Activated naive CD4-positive, alpha-beta T cell treated with Interleukin-2 at 50 U/mL for 16 hours (primary cell): ENCODE results near the gene TFB2M.

Experiments
- DNase-seq: peaks from one replicate; pipeline ENCODE4 v3.0.0-alpha.2; 2020

Gene TFB2M

GRCh38 chr1:246550402-246550801 is 15.7 kb downstream of the TFB2M start:
- DNase-seq = no peak

GRCh38 chr1:246549665-246550064 is 16.4 kb downstream of the TFB2M start:
- DNase-seq = no peak

GRCh38 chr1:246544001-246544400 is 22.1 kb downstream of the TFB2M start:
- no peak for DNase-seq

GRCh38 chr1:246540738-246541491 is 25.1 kb downstream of the TFB2M start:
- DNase-seq = no peak

GRCh38 chr1:246537887-246538286 is 28.2 kb downstream of the TFB2M start:
- DNase-seq = no peak

DNA sequence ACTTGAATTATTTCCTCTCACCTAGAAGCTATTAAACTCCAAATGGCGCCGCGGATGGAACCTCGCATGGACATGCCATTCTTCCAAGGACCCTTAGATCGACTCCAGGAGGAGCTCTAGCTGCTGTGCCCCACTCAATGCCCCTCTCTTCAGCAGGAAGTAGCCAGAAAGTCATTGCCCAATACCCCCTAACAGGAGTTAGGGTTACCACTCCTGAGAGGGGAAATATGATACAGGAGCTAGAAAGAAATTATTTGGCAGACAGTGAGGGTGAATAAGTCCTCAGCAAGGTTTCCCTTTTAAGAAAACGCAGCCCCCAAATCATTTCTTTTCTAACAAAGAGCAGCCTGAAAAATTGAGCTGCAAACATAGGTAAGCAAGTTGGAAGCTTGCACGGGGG is 28.6 kb downstream of the TFB2M start:
- no peak for DNase-seq

- no peak for DNase-seq
Observed at GRCh38 chr1:246534114-246534513, 31.9 kb downstream of the TFB2M start.

GRCh38 chr1:246533371-246533905 is 32.6 kb downstream of the TFB2M start:
- DNase-seq = no peak

- DNase-seq = no peak
Observed at GRCh38 chr1:246532519-246532918, 33.5 kb downstream of the TFB2M start.

DNA sequence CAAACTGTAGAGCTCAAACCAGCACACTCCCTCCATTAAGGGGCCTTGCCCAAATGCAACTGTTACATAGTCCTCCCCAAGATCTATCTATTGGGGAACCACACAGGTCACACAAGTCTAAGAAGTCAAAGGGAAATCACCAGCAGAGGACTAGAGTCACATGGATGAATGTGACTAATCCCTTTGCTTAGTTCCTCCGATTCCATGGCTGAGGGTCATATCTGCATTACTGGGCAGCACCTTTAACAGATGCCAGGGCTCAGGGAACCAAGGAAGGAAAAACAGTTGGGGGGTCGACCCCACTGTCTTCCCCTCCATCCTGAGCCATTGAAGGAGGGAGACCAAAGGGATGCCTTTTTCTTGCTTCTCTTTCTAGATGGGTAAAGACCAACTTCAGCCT is 35.6 kb downstream of the TFB2M start:
- no peak for DNase-seq

GRCh38 chr1:246528933-246529731 is 36.9 kb downstream of the TFB2M start:
- DNase-seq = no peak

DNA sequence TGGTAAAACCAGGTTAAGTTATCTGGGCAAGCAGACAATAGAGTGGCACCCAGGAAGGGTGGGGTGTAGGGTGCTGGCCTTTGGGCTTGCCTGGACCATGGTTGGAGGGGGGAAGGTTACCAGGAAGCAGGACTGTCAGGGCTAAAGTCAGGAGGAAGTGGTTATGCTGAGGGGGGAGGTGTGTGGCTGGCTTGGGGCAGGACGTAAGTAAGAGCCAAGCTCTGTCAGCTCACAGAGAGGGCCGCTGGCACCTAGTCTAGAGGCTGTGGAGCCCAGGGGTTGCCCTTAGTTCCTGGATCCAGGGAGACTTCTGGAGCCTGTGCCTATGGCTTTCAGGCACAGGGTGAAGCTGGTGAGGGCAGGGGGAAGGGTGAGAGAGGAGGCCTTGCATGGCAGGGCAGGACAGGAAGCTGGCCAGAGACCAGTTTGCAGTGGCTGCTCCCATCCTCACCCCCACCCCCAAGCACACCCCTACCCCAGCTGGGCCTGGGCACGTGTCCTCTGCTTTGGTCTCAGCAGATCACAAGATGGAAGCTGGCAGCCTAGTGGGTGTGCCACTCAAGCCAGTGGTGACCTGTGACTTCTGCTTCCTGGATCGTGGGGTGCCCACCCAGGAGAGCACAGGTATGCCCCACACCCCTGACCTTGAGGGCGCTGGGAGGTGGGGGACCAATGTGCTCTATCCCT is 38.5 kb downstream of the TFB2M start:
- no peak for DNase-seq

- no peak for DNase-seq
Observed at GRCh38 chr1:246526915-246527314, 39.1 kb downstream of the TFB2M start.

- no peak for DNase-seq
Observed at GRCh38 chr1:246526380-246526779, 39.7 kb downstream of the TFB2M start.

GRCh38 chr1:246519514-246519913 is 46.5 kb downstream of the TFB2M start:
- DNase-seq = no peak

- DNase-seq = no peak
Observed at GRCh38 chr1:246518456-246519205, 47.4 kb downstream of the TFB2M start.

DNA sequence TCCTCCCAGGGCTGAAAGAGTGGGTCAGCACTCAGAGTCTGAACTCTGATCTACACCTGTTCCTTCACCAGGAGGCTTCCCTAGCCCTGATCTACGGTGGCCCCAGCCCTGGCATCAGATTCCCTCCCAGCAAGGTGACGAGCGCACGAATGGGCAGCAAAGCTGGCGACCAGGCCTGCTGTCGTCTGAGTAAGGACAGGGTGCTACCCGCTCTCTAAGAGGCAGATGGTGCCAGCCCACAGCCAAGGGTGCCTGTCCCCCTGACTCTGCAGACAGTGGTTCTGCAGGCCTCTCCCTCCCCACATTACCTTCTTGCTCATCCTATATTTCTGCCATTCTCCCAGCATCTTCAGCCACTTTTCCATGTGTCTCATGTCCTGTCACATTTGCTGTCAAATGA is 48.7 kb downstream of the TFB2M start:
- no peak for DNase-seq

DNA sequence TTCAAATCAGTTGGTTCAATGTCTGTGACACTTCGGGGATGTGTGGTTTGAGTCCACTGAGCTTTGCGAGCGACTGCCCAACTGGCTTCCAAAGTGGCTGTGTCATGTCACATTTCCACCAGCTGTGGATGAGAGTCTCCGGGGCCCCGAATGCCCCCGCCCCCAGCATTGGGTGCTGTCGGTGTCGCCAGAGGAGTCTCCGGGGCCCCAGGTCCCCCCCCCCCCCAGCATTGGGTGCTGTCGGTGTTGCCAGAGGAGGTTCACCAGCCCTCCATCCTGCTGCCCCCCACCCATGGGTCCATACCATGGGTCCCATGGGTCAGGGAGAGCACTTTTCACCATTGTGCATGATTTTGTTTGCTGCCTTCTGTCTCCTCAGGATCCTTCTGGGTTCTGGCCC is 49.9 kb downstream of the TFB2M start:
- no peak for DNase-seq

GRCh38 chr1:246515390-246516005 is 50.6 kb downstream of the TFB2M start:
- no peak for DNase-seq

DNA sequence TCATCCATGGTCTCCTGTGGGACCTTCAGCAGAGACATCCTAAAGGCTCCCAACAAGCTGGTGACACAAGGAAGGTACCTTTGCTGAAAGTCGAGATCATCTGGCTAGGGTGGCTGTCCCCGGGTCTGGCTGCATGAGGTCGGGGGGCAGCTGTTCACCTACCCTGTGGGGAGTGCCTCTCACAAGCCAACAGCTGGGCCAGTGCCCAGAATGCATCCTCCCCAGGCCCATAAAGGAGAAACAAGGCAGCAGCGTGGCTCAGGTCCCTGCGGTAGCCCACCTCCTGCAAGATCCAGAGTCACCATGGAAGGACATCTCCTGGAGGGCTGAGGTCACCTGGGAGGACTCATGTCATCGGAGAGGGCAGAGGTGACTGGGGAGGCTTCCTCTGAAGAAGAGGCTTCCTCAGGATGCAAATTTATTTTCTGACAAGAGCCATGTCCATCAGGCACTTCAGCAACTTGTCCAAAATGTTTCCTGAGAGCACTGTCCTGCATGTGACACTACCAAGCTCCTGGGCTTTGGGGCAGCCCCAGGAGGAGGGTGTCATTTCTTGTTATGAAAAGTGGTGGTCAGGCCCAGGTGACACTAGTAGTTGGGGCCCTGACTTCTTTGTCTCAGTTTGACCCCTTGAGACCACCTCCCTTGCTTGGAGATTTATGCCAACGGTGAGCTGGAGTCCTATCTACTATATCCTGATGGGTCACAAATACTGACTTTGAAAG is 52.3 kb downstream of the TFB2M start:
- DNase-seq = no peak

DNA sequence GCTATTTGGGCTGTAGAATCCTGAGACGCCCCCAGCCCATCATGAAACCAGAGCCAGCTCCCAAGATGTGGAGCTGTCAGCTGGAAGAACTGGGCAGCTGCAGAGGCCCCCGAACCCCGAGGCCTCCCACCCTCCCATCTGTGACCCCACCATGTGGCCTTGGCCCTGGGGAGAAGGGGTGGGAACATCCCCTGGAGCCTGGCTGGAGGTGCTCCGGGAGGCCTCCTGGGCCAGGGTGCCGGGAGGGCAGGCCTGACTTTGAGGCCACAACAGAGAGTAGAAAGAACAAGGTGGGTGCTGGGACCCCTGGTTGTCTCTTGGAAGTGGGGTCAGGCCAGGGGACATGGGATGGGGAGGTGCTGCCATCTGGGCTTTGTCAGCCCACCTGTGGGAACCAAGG is 53.0 kb downstream of the TFB2M start:
- no peak for DNase-seq

DNA sequence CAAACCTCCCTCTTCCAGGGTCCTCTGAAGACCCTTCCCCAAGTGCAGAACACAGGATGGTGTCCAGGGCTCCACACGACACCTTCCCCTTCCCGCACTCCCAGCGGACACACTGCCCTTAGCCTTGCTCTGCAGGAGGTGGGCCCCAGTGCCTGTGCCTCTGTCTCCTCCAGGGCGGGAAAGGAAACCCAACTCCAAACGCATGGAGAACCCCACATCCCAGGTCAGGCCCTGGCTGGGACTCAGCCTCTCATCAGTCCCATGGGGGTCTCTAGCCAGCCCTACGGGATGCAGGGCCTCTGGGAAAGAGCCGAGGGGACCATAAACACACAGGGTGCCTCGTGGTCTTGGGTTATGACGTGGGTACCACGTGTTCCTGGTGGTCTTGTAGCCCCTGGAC is 53.4 kb downstream of the TFB2M start:
- DNase-seq = no peak
